HEK293 (cell line): ENCODE measurements around the gene CACNA1C.

Experiments
- CTCF ChIA-PET: fragments of 350-600 bp; formaldehyde crosslinking; extraction: SDS; loops from one replicate; lab custom pipeline; 2021; ENCODE audit warnings: antibody characterized with exemption; lab: Yijun Ruan, JAX
- POLR2A ChIA-PET: fragments of 300-600 bp; formaldehyde crosslinking; extraction: SDS; loops from one replicate; lab custom pipeline; 2020; ENCODE audit warnings: antibody characterized with exemption, inconsistent platforms; lab: Yijun Ruan, JAX
- H3K27ac ChIP-seq: fragments of 200-500 bp; sonication (Bioruptor generic); 2 replicates; pipeline ENCODE4 v1.5.1; 2014; ENCODE audit warnings: low read depth, low read length, control low read depth, inconsistent platforms; ENCODE audit errors: extremely low read depth
- H3K36me3 ChIP-seq, 2 experiments: fragments of 200-500 bp in 1 of 2; sonication (Bioruptor generic) in 1 of 2; 1 replicate in 1 of 2; 2 replicates in 1 of 2; pipeline ENCODE4 v1.5.1; 2014 to 2017; ENCODE audit warnings: inconsistent platforms in 2 of 2, low read length in 2 of 2; ENCODE audit not compliant: control insufficient read depth in 2 of 2, insufficient read depth in 1 of 2
- H3K4me1 ChIP-seq: fragments of 200-500 bp; sonication (Bioruptor generic); 2 replicates; pipeline ENCODE4 v1.5.1; 2014; ENCODE audit warnings: mild to moderate bottlenecking, low read length, inconsistent platforms; ENCODE audit not compliant: control insufficient read depth, insufficient read depth
- H3K4me3 ChIP-seq: 2 replicates; pipeline ENCODE4 v1.5.1; 2011; ENCODE audit warnings: low read depth, mild to moderate bottlenecking, control low read depth, low read length, moderate library complexity
- H3K9me3 ChIP-seq: fragments of 200-500 bp; sonication (Bioruptor generic); 2 replicates; pipeline ENCODE4 v1.5.1; 2014; ENCODE audit warnings: low read depth, low read length, inconsistent platforms; ENCODE audit not compliant: control insufficient read depth, insufficient read depth
- BCL6B ChIP-seq: fragments of 450-650 bp; formaldehyde crosslinking; IDR thresholded peaks from 2 replicates; pipeline ENCODE4 v1.5.1; 2017; ENCODE audit warnings: missing biosample characterization, missing genetic modification characterization
- FEZF1 ChIP-seq: fragments of 450-650 bp; formaldehyde crosslinking; IDR thresholded peaks from 2 replicates; pipeline ENCODE4 v1.5.1; 2016; ENCODE audit warnings: missing biosample characterization, missing genetic modification characterization
- OSR2 ChIP-seq: fragments of 450-650 bp; formaldehyde crosslinking; IDR thresholded peaks from 2 replicates; pipeline ENCODE4 v1.5.1; 2016; ENCODE audit warnings: missing biosample characterization, missing genetic modification characterization
- REST ChIP-seq: fragments of 450-650 bp; formaldehyde crosslinking; IDR thresholded peaks from 2 replicates; pipeline ENCODE4 v1.5.1; 2016; ENCODE audit warnings: missing biosample characterization, missing genetic modification characterization
- SCRT2 ChIP-seq: fragments of 450-650 bp; formaldehyde crosslinking; IDR thresholded peaks from 2 replicates; pipeline ENCODE4 v1.5.1; 2016; ENCODE audit warnings: missing biosample characterization, missing genetic modification characterization
- SP2 ChIP-seq: fragments of 450-650 bp; formaldehyde crosslinking; IDR thresholded peaks from 2 replicates; pipeline ENCODE4 v1.5.1; 2016; ENCODE audit warnings: missing biosample characterization, missing genetic modification characterization
- SP7 ChIP-seq: fragments of 450-650 bp; formaldehyde crosslinking; IDR thresholded peaks from 2 replicates; pipeline ENCODE4 v1.5.1; 2016; ENCODE audit warnings: missing biosample characterization, missing genetic modification characterization
- TRIM28 ChIP-seq: IDR thresholded peaks from 2 replicates; pipeline ENCODE4 v1.6.1; 2011; ENCODE audit warnings: low read length, control low read depth, borderline replicate concordance
- ZIC2 ChIP-seq: fragments of 450-650 bp; formaldehyde crosslinking; IDR thresholded peaks from 2 replicates; pipeline ENCODE4 v1.5.1; 2016; ENCODE audit warnings: missing biosample characterization, missing genetic modification characterization
- ZNF2 ChIP-seq: fragments of 450-650 bp; formaldehyde crosslinking; IDR thresholded peaks from 2 replicates; pipeline ENCODE4 v1.5.1; 2016; ENCODE audit warnings: missing biosample characterization, missing genetic modification characterization
- ZNF292 ChIP-seq: fragments of 450-650 bp; formaldehyde crosslinking; IDR thresholded peaks from 2 replicates; pipeline ENCODE4 v1.5.1; 2016; ENCODE audit warnings: low read depth, missing biosample characterization, missing genetic modification characterization, borderline replicate concordance
- ZNF391 ChIP-seq: fragments of 450-650 bp; formaldehyde crosslinking; IDR thresholded peaks from 2 replicates; pipeline ENCODE4 v1.5.1; 2016; ENCODE audit warnings: low read depth, missing biosample characterization, missing genetic modification characterization, borderline replicate concordance
- ZNF518A ChIP-seq: fragments of 450-650 bp; formaldehyde crosslinking; conservative IDR thresholded peaks from 2 replicates; pipeline ENCODE4 v1.5.1; 2016; ENCODE audit warnings: low read depth, missing biosample characterization, missing genetic modification characterization
- ZNF529 ChIP-seq: fragments of 450-650 bp; formaldehyde crosslinking; IDR thresholded peaks from 2 replicates; pipeline ENCODE4 v1.5.1; 2017; ENCODE audit warnings: missing genetic modification characterization, missing biosample characterization; ENCODE audit not compliant: insufficient replicate concordance
- ZNF549 ChIP-seq: fragments of 450-650 bp; IDR thresholded peaks from 2 replicates; pipeline ENCODE4 v1.5.1; 2018; ENCODE audit warnings: missing biosample characterization, missing genetic modification characterization, mild to moderate bottlenecking, inconsistent platforms, moderate library complexity
- ZNF654 ChIP-seq: fragments of 450-650 bp; formaldehyde crosslinking; IDR thresholded peaks from 2 replicates; pipeline ENCODE4 v1.5.1; 2016; ENCODE audit warnings: low read depth, missing biosample characterization, missing genetic modification characterization
- ZNF701 ChIP-seq: fragments of 450-650 bp; formaldehyde crosslinking; IDR thresholded peaks from 2 replicates; pipeline ENCODE4 v1.5.1; 2016; ENCODE audit warnings: missing biosample characterization, missing genetic modification characterization
- ZNF704 ChIP-seq: fragments of 450-650 bp; formaldehyde crosslinking; IDR thresholded peaks from 2 replicates; pipeline ENCODE4 v1.5.1; 2016; ENCODE audit warnings: missing biosample characterization, missing genetic modification characterization
- ZNF707 ChIP-seq: fragments of 450-650 bp; formaldehyde crosslinking; IDR thresholded peaks from 2 replicates; pipeline ENCODE4 v1.5.1; 2016; ENCODE audit warnings: missing biosample characterization, missing genetic modification characterization

Gene CACNA1C

GRCh38 chr12:2335109-2335508 is 282.3 kb downstream of the CACNA1C start:
- Histone ChIP-seq H3K9me3 (no peaks in the 10 kb centered on the region), H3K27ac (no peak overlapping the region), H3K36me3 (no peaks in the 10 kb centered on the region), H3K4me1 (peaks cover 9% of the 10 kb centered on the region; the same call in 1 of the 2 replicates), H3K4me3 (no peak overlapping the region)
- TF ChIP-seq BCL6B (no peak), ZNF707 (tag by site-specific recombination) (no peak), SP7 (tag by site-specific recombination) (no peak), OSR2 (peak; percentile 23; the same call in 1 of the 2 replicates), ZNF654 (no peak), ZNF701 (tag by site-specific recombination) (no peak), SCRT2 (peak; percentile 22; the same call in 1 of the 2 replicates), ZNF704 (tag by site-specific recombination) (no peak), ZNF549 (no peak), ZNF529 (tag by site-specific recombination) (no peak), REST (tag by site-specific recombination) (no peak), ZNF2 (tag by site-specific recombination) (no peak), ZNF292 (tag by site-specific recombination) (no peak), ZNF391 (tag by site-specific recombination) (no peak), ZIC2 (tag by site-specific recombination) (0 out of 2 replicates have a peak, but pooled peaks have one; percentile 11), TRIM28 (peak; percentile 34; the same call in 1 of the 2 replicates), SP2 (tag by site-specific recombination) (no peak), ZNF518A (no peak), FEZF1 (tag by site-specific recombination) (peak; percentile 60)
- ChIA-PET CTCF (interaction anchor here (1.0 kb wide), 1 partner anchor 25 kb away, joined by 3 read pairs; no protein-coding TSS in a partner anchor), POLR2A (interaction anchor here (0.6 kb wide), 1 partner anchor 57 kb away, joined by 6 read pairs; no protein-coding TSS in a partner anchor)
